ENCODE data around the gene AQP1. TPM values are rescaled to one million over a fixed set of nuclear protein-coding genes. Genes with fewer than 3 reads are reported as not detected.

Gene AQP1
- total and polyA plus RNA-seq, 10 of the 15 experiments (the other 5 are each of a cell fraction or from before 2014, with no cell fraction given): 0.03 to 0.64 TPM; not detected in 8

GRCh38 chr7:30933124-30933974 lies 21.7 kb downstream of the AQP1 start (continued):
- no peak for TF ChIP-seq SRF (IDR thresholded peaks at IDR 0.05; ENCODE audit: low read depth in 2 of 2, low read length in 2 of 2)

DNA sequence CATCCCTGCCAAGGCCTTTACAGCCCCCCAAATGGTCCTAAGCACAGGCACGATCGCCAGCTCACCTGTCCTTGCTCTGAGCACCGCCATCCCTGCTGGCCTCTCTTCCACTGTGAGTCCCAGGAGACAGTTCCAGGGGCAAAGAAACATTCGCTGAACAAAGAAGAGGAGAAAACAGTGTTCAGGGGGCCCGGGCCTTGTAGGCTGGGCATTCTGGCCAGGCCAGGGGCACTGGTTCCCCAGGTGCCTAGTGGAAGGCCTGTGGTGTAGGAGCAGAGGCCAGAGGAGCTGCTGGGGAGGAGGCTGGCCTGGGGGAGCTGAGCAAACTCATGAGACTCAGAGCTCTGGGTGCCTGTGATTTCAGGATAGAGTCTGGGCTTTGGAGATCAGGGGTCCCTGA lies 22.6 kb downstream of the AQP1 start:
- Histone ChIP-seq H3K4me2 (ENCODE audit: control insufficient read depth, insufficient read depth) (no peak overlapping the region), H3K9me3 (replicated peaks; ENCODE audit: control insufficient read depth, insufficient read depth, low read length) (no peaks in the 10 kb centered on the region), H4K20me1 (ENCODE audit: control insufficient read depth, insufficient read depth) (no peaks in the 10 kb centered on the region), H3K36me3 (ENCODE audit: control insufficient read depth in 2 of 2, insufficient read depth in 2 of 2, low read length in 1 of 2) (no peaks in the 10 kb centered on the region), H3K4me1 (ENCODE audit: control insufficient read depth, insufficient read depth, low read length) (no peaks in the 10 kb centered on the region), H3K4me3 (no peak overlapping the region), H3K27me3 (replicated peaks in 1 of 2; ENCODE audit: control insufficient read depth in 2 of 2, insufficient read depth in 2 of 2, low read length in 1 of 2) (peaks cover 0 to 6% of the 10 kb centered on the region in 2 experiments; a peak in 3 of 4 replicates), H3K79me2 (ENCODE audit: control insufficient read depth, insufficient read depth, low read length) (no peaks in the 10 kb centered on the region), H3K9ac (ENCODE audit: control insufficient read depth, insufficient read depth, low read length) (no peak overlapping the region), H3K27ac (ENCODE audit: control insufficient read depth, insufficient read depth) (no peak overlapping the region), H2AFZ (ENCODE audit: control insufficient read depth, low read depth, low read length) (no peak overlapping the region)
- SMC1A ChIA-PET (ENCODE audit: uncharacterized antibody, unreplicated experiment): interaction anchor here (1.1 kb wide), 1 partner anchor 44 kb away, joined by 4 read pairs; no protein-coding TSS in a partner anchor
- no peak for ATAC-seq
- DNase-seq (ENCODE audit: low read depth, low spot score): no peak
- CTCF ChIA-PET: interaction anchor here (0.8 to 7.2 kb wide), 3 partner anchors 40 to 195 kb away, joined by 3 to 159 read pairs (median 8); no protein-coding TSS in a partner anchor
- RAD21 ChIA-PET (ENCODE audit: unreplicated experiment): interaction anchor here (1.5 kb wide), 1 partner anchor 187 kb away, joined by 4 read pairs; no protein-coding TSS in a partner anchor
- 25% methylated on average over 5 of the region's 5 CpGs for WGBS (ENCODE audit: insufficient coverage, insufficient replicate concordance, low lambda C conversion rate, missing lambda C conversion rate)
- intact Hi-C loops (cut with micrococcal nuclease; ENCODE audit: unreplicated experiment) (no loop called here), in situ Hi-C loops (cut with MboI) (no loop called here)
- no TSS peak for BruUV-seq (replicated peaks)
- POLR2A ChIA-PET: interaction anchor here (0.6 kb wide), 1 partner anchor 245 kb away, joined by 3 read pairs; no protein-coding TSS in a partner anchor
- FAIRE-seq: no peak
- TF ChIP-seq ZNF207 (IDR thresholded peaks at IDR 0.05; ENCODE audit: borderline replicate concordance) (no peak), ZBTB40 (IDR thresholded peaks at IDR 0.05; ENCODE audit: borderline replicate concordance) (no peak), SMC3 (IDR thresholded peaks at IDR 0.05; ENCODE audit: borderline replicate concordance, low read length) (no peak), NFIC (IDR thresholded peaks at IDR 0.05; ENCODE audit: low read depth, low read length) (no peak), ZNF622 (IDR thresholded peaks at IDR 0.05) (no peak), ATF7 (IDR thresholded peaks at IDR 0.05; ENCODE audit: low read depth) (no peak), RAD21 (IDR thresholded peaks at IDR 0.05; ENCODE audit: insufficient read depth, low read depth, low read length) (no peak)
- TF ChIP-seq, protein P1, sequence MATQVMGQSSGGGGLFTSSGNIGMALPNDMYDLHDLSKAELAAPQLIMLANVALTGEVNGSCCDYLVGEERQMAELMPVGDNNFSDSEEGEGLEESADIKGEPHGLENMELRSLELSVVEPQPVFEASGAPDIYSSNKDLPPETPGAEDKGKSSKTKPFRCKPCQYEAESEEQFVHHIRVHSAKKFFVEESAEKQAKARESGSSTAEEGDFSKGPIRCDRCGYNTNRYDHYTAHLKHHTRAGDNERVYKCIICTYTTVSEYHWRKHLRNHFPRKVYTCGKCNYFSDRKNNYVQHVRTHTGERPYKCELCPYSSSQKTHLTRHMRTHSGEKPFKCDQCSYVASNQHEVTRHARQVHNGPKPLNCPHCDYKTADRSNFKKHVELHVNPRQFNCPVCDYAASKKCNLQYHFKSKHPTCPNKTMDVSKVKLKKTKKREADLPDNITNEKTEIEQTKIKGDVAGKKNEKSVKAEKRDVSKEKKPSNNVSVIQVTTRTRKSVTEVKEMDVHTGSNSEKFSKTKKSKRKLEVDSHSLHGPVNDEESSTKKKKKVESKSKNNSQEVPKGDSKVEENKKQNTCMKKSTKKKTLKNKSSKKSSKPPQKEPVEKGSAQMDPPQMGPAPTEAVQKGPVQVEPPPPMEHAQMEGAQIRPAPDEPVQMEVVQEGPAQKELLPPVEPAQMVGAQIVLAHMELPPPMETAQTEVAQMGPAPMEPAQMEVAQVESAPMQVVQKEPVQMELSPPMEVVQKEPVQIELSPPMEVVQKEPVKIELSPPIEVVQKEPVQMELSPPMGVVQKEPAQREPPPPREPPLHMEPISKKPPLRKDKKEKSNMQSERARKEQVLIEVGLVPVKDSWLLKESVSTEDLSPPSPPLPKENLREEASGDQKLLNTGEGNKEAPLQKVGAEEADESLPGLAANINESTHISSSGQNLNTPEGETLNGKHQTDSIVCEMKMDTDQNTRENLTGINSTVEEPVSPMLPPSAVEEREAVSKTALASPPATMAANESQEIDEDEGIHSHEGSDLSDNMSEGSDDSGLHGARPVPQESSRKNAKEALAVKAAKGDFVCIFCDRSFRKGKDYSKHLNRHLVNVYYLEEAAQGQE (IDR thresholded peaks at IDR 0.05; ENCODE audit: low read depth, low read length): no peak
